ENCODE results near the gene EMC8. TPM values are rescaled to one million over a fixed set of nuclear protein-coding genes. Genes with fewer than 3 reads are reported as not detected.

The EMC8 gene
- total and polyA plus RNA-seq, 2 donors (not counting 1 experiment from before 2014, with no cell fraction given): 22.1 to 33.1 TPM

GRCh38 chr16:85840801-85841200 is 41.5 kb upstream of the EMC8 start:
- ATAC-seq (ENCODE audit: low read depth) (no peak), DNase-seq (no peak)
- H3K4me3 ChIP-seq (ENCODE audit: control extremely low read depth in 1 of 5, extremely low read depth in 1 of 5, insufficient read depth in 1 of 5, low read depth in 2 of 5, low read length in 4 of 5): no peak overlapping the region
- H3K9me3 ChIP-seq (ENCODE audit: control extremely low read depth in 1 of 3, control insufficient read depth in 2 of 3, insufficient read depth in 1 of 3, low read length in 2 of 3): peaks cover 0 to 4% (median 0%) of the 10 kb centered on the region in 3 donors
- H3K27me3 ChIP-seq (replicated peaks in 1 of 4; ENCODE audit: control extremely low read depth in 1 of 4, control insufficient read depth in 3 of 4, insufficient read depth in 4 of 4, low read length in 3 of 4): peaks cover 0 to 8% (median 0%) of the 10 kb centered on the region in 4 experiments
- no peaks in the 10 kb centered on the region for H4K20me1 ChIP-seq (ENCODE audit: control insufficient read depth, insufficient read depth, low read length, poor library complexity, severe bottlenecking)
- no peak overlapping the region for H3K27ac ChIP-seq (ENCODE audit: low read length in 2 of 2)
- peaks cover 4% of the 10 kb centered on the region for H3K27me3 Mint-ChIP-seq
- peaks cover 9% of the 10 kb centered on the region for H3K4me1 Mint-ChIP-seq
- TF ChIP-seq CTCF (IDR thresholded peaks at IDR 0.05) (no peak), EZH2 (IDR thresholded peaks at IDR 0.05; ENCODE audit: borderline replicate concordance, insufficient read depth, low read depth, low read length, poor library complexity, severe bottlenecking) (no peak)
- H3K4me3 Mint-ChIP-seq: no peak overlapping the region
- H3K36me3 ChIP-seq (replicated peaks in 1 of 2; ENCODE audit: control extremely low read depth in 1 of 2, control insufficient read depth in 1 of 2, extremely low read depth in 1 of 2, insufficient read depth in 2 of 2, low read length in 1 of 2): no peaks in the 10 kb centered on the region
- peaks cover 2% of the 10 kb centered on the region for H3K9me3 Mint-ChIP-seq (ENCODE audit: insufficient read depth)
- H3K4me2 ChIP-seq (replicated peaks; ENCODE audit: low read depth, low read length, poor library complexity, severe bottlenecking): no peak overlapping the region
- H3K27ac Mint-ChIP-seq: no peak overlapping the region
- ChIA-PET POLR2A (no interaction called here), CTCF (no interaction called here)
- intact Hi-C loops (cut with micrococcal nuclease): no loop called here
- no peaks in the 10 kb centered on the region for H3K79me2 ChIP-seq (ENCODE audit: control insufficient read depth, insufficient read depth, low read length)
- H3K4me1 ChIP-seq (ENCODE audit: control insufficient read depth in 2 of 2, insufficient read depth in 2 of 2, low read length in 2 of 2): peaks cover 4 to 26% of the 10 kb centered on the region in 2 donors
- H3K9ac ChIP-seq (ENCODE audit: low read length): no peak overlapping the region
- WGBS (ENCODE audit: insufficient coverage): 99% methylated on average over 10 of the region's 10 CpGs
- no peak overlapping the region for H2AFZ ChIP-seq (ENCODE audit: insufficient read depth, low read depth, low read length, poor library complexity, severe bottlenecking)

GRCh38 chr16:85840395-85840794 is 41.1 kb upstream of the EMC8 start:
- Histone ChIP-seq H3K27me3 (replicated peaks in 1 of 4; ENCODE audit: control extremely low read depth in 1 of 4, control insufficient read depth in 3 of 4, insufficient read depth in 4 of 4, low read length in 3 of 4) (peaks cover 0 to 8% (median 0%) of the 10 kb centered on the region in 4 experiments), H3K27ac (ENCODE audit: low read length in 2 of 2) (no peak overlapping the region), H3K4me1 (ENCODE audit: control insufficient read depth in 2 of 2, insufficient read depth in 2 of 2, low read length in 2 of 2) (peaks cover 4 to 27% of the 10 kb centered on the region in 2 donors), H3K79me2 (ENCODE audit: control insufficient read depth, insufficient read depth, low read length) (no peaks in the 10 kb centered on the region), H3K36me3 (replicated peaks in 1 of 2; ENCODE audit: control extremely low read depth in 1 of 2, control insufficient read depth in 1 of 2, extremely low read depth in 1 of 2, insufficient read depth in 2 of 2, low read length in 1 of 2) (no peaks in the 10 kb centered on the region), H3K4me3 (ENCODE audit: control extremely low read depth in 1 of 5, extremely low read depth in 1 of 5, insufficient read depth in 1 of 5, low read depth in 2 of 5, low read length in 4 of 5) (no peak overlapping the region), H4K20me1 (ENCODE audit: control insufficient read depth, insufficient read depth, low read length, poor library complexity, severe bottlenecking) (no peaks in the 10 kb centered on the region), H3K9ac (ENCODE audit: low read length) (no peak overlapping the region), H2AFZ (ENCODE audit: insufficient read depth, low read depth, low read length, poor library complexity, severe bottlenecking) (no peak overlapping the region), H3K9me3 (ENCODE audit: control extremely low read depth in 1 of 3, control insufficient read depth in 2 of 3, insufficient read depth in 1 of 3, low read length in 2 of 3) (peaks cover 0 to 4% (median 0%) of the 10 kb centered on the region in 3 donors), H3K4me2 (replicated peaks; ENCODE audit: low read depth, low read length, poor library complexity, severe bottlenecking) (no peak overlapping the region)
- ATAC-seq (ENCODE audit: low read depth): no peak
- Mint-ChIP-seq H3K9me3 (ENCODE audit: insufficient read depth) (peaks cover 2% of the 10 kb centered on the region), H3K27ac (peak overlapping the region; percentile 32), H3K4me3 (no peak overlapping the region), H3K4me1 (peaks cover 9% of the 10 kb centered on the region), H3K27me3 (peaks cover 4% of the 10 kb centered on the region)
- 98% methylated on average over 9 of the region's 9 CpGs for WGBS (ENCODE audit: insufficient coverage)
- ChIA-PET CTCF (interaction anchor here (1.1 kb wide), 1 partner anchor 19 kb away, joined by 8 read pairs; no protein-coding TSS in a partner anchor), POLR2A (no interaction called here)
- no peak for DNase-seq
- no peak for TF ChIP-seq CTCF (IDR thresholded peaks at IDR 0.05)
- no peak for TF ChIP-seq EZH2 (IDR thresholded peaks at IDR 0.05; ENCODE audit: borderline replicate concordance, insufficient read depth, low read depth, low read length, poor library complexity, severe bottlenecking)
- intact Hi-C loops (cut with micrococcal nuclease): no loop called here
